A549 (cell line): ENCODE results near the gene PRKD1.

Experiments used
- CTCF ChIP-seq: fragments of >200 bp; sonication (Bioruptor Twin); formaldehyde crosslinking; IDR thresholded peaks from 3 replicates; pipeline ENCODE4 v1.5.1; 2016
- ESRRA ChIP-seq: fragments of 150-350 bp; IDR thresholded peaks from 2 replicates; pipeline ENCODE4 v1.6.1; 2014; ENCODE audit warnings: mild to moderate bottlenecking, low read length, borderline replicate concordance
- NPAS2 ChIP-seq: fragments of 250-450 bp; sonication (Bioruptor Pico); IDR thresholded peaks from 2 replicates; pipeline ENCODE4 v1.8.0; 2022; ENCODE audit warnings: mild to moderate bottlenecking, moderate library complexity, borderline replicate concordance
- POLR2A ChIP-seq: IDR thresholded peaks from 2 replicates; pipeline ENCODE4 v1.6.1; 2012; ENCODE audit warnings: mild to moderate bottlenecking, low read length
- SMC3 ChIP-seq: fragments of >200 bp; sonication (Bioruptor Twin); formaldehyde crosslinking; IDR thresholded peaks from 3 replicates; pipeline ENCODE4 v1.6.1; 2018; ENCODE audit warnings: inconsistent platforms
- USF2 ChIP-seq: fragments of 450-650 bp; IDR thresholded peaks from 2 replicates; pipeline ENCODE4 v1.6.1; 2014; ENCODE audit warnings: antibody characterized with exemption
- ZC3H11A ChIP-seq: fragments of 450-650 bp; IDR thresholded peaks from 2 replicates; pipeline ENCODE4 v1.6.1; 2014; ENCODE audit warnings: antibody characterized with exemption, mild to moderate bottlenecking

GRCh38 chr14:29940482-29940881 lies 12.8 kb upstream of the PRKD1 start:
- TF ChIP-seq USF2: no peak
- TF ChIP-seq ESRRA: no peak
- TF ChIP-seq POLR2A: no peak
- TF ChIP-seq CTCF: no peak
- TF ChIP-seq NPAS2 (CRISPR knock-in tag): no peak
- TF ChIP-seq ZC3H11A: no peak
- TF ChIP-seq SMC3: no peak
